ENCODE results near the gene FBLIM1. TPM values are rescaled to one million over a fixed set of nuclear protein-coding genes. Genes with fewer than 3 reads are reported as not detected.

FBLIM1 gene
- total RNA-seq, 4 donors from 2014 or later: 140 to 411 (median 311) TPM

- Histone ChIP-seq H3K9me3 (no peaks in the 10 kb centered on the region), H3K36me3 (peaks cover 0 to 58% (median 28%) of the 10 kb centered on the region in 4 donors), H3K4me1 (no peaks in the 10 kb centered on the region), H3K27me3 (no peaks in the 10 kb centered on the region), H3K4me3 (no peak overlapping the region), H3K27ac (no peak overlapping the region)
- WGBS, 2 donors (ENCODE audit: low coverage in 1 of 2): 89% methylated on average over 18 of the region's 22 CpGs; no CpG with 5 or more reads in 1 of the 2 donors
- intact Hi-C loops (cut with DNase I; ENCODE audit: low total_unique reads): no loop called here
- TF ChIP-seq POLR2A (IDR thresholded peaks at IDR 0.05) (no peak), EP300 (IDR thresholded peaks at IDR 0.05; ENCODE audit: low read depth) (no peak), POLR2AphosphoS5 (IDR thresholded peaks at IDR 0.05) (no peak), CTCF (IDR thresholded peaks at IDR 0.05) (no peak)
- no peak for DNase-seq
- in situ Hi-C loops (cut with MboI; ENCODE audit: low pct_ligation_motif_present in 1 of 4, low pct_unique_long_range_greater_than_20kb in 1 of 4, low sequenced_read_pairs in 3 of 4): no loop called here
These were observed 29.5 kb upstream of the FBLIM1 start for GRCh38 chr1:15728937-15729657.

- no peaks in the 10 kb centered on the region for H3K9me3 ChIP-seq
- intact Hi-C loops (cut with DNase I; ENCODE audit: low total_unique reads) (no loop called here), in situ Hi-C loops (cut with MboI; ENCODE audit: low pct_ligation_motif_present in 1 of 4, low pct_unique_long_range_greater_than_20kb in 1 of 4, low sequenced_read_pairs in 3 of 4) (no loop called here)
- WGBS, 2 donors (ENCODE audit: low coverage in 1 of 2): 95 to 100% methylated on average over 1 to 16 of the region's 16 CpGs
- no peak for DNase-seq
- no peaks in the 10 kb centered on the region for H3K27me3 ChIP-seq
- no peak overlapping the region for H3K4me3 ChIP-seq
- TF ChIP-seq EP300 (IDR thresholded peaks at IDR 0.05; ENCODE audit: low read depth): no peak
- TF ChIP-seq POLR2AphosphoS5 (IDR thresholded peaks at IDR 0.05): no peak
- no peak for TF ChIP-seq POLR2A (IDR thresholded peaks at IDR 0.05)
- no peak for TF ChIP-seq CTCF (IDR thresholded peaks at IDR 0.05)
- H3K4me1 ChIP-seq: peaks cover 6 to 8% (median 7%) of the 10 kb centered on the region in 4 donors
- no peak overlapping the region for H3K27ac ChIP-seq
- peaks cover 0 to 58% (median 28%) of the 10 kb centered on the region in 4 donors for H3K36me3 ChIP-seq
These were observed 28.2 kb upstream of the FBLIM1 start for GRCh38 chr1:15730423-15730822.

- H3K4me1 ChIP-seq: peaks cover 10 to 13% (median 12%) of the 10 kb centered on the region in 4 donors
- intact Hi-C loops (cut with DNase I; ENCODE audit: low total_unique reads) (no loop called here), in situ Hi-C loops (cut with MboI; ENCODE audit: low pct_ligation_motif_present in 1 of 4, low pct_unique_long_range_greater_than_20kb in 1 of 4, low sequenced_read_pairs in 3 of 4) (no loop called here)
- H3K27ac ChIP-seq: no peak overlapping the region
- DNase-seq: no peak
- peaks cover 0 to 53% (median 26%) of the 10 kb centered on the region in 4 donors for H3K36me3 ChIP-seq
- H3K4me3 ChIP-seq: no peak overlapping the region
- WGBS, 2 donors (ENCODE audit: low coverage in 1 of 2): 87% methylated on average over 10 of the region's 16 CpGs; no CpG with 5 or more reads in 1 of the 2 donors
- no peaks in the 10 kb centered on the region for H3K9me3 ChIP-seq
- H3K27me3 ChIP-seq: no peaks in the 10 kb centered on the region
- TF ChIP-seq POLR2AphosphoS5 (IDR thresholded peaks at IDR 0.05) (no peak), POLR2A (IDR thresholded peaks at IDR 0.05) (no peak)
These were observed 27.7 kb upstream of the FBLIM1 start for GRCh38 chr1:15730936-15731335.

- TF ChIP-seq CTCF (IDR thresholded peaks at IDR 0.05): no peak
- TF ChIP-seq EP300 (IDR thresholded peaks at IDR 0.05; ENCODE audit: low read depth): no peak
- no peak for TF ChIP-seq POLR2A (IDR thresholded peaks at IDR 0.05)
- no peak for TF ChIP-seq POLR2AphosphoS5 (IDR thresholded peaks at IDR 0.05)
- no peaks in the 10 kb centered on the region for H3K9me3 ChIP-seq
- 94% methylated on average over 38 of the region's 39 CpGs; no CpG with 5 or more reads in 1 of the 2 donors for WGBS, 2 donors (ENCODE audit: low coverage in 1 of 2)
- in situ Hi-C loops (cut with MboI; ENCODE audit: low pct_ligation_motif_present in 1 of 4, low pct_unique_long_range_greater_than_20kb in 1 of 4, low sequenced_read_pairs in 3 of 4) (no loop called here), intact Hi-C loops (cut with DNase I; ENCODE audit: low total_unique reads) (no loop called here)
- no peak overlapping the region for H3K4me3 ChIP-seq
- peaks cover 11 to 22% (median 21%) of the 10 kb centered on the region in 4 donors for H3K4me1 ChIP-seq
- no peak overlapping the region for H3K27ac ChIP-seq
- H3K27me3 ChIP-seq: no peaks in the 10 kb centered on the region
- no peak for DNase-seq
- peaks cover 0 to 50% (median 24%) of the 10 kb centered on the region in 4 donors for H3K36me3 ChIP-seq
These were observed 26.6 kb upstream of the FBLIM1 start for GRCh38 chr1:15731735-15732685.
